Measurements from ENCODE around the gene MYL7. TPM values are rescaled to one million over a fixed set of nuclear protein-coding genes. Genes with fewer than 3 reads are reported as not detected.

MYL7 gene
- total and polyA plus RNA-seq, 2 of the 13 experiments (the other 11 are each of a cell fraction or from before 2014, with no cell fraction given) = 1.8 TPM; not detected in 1

- TF ChIP-seq, protein P1, sequence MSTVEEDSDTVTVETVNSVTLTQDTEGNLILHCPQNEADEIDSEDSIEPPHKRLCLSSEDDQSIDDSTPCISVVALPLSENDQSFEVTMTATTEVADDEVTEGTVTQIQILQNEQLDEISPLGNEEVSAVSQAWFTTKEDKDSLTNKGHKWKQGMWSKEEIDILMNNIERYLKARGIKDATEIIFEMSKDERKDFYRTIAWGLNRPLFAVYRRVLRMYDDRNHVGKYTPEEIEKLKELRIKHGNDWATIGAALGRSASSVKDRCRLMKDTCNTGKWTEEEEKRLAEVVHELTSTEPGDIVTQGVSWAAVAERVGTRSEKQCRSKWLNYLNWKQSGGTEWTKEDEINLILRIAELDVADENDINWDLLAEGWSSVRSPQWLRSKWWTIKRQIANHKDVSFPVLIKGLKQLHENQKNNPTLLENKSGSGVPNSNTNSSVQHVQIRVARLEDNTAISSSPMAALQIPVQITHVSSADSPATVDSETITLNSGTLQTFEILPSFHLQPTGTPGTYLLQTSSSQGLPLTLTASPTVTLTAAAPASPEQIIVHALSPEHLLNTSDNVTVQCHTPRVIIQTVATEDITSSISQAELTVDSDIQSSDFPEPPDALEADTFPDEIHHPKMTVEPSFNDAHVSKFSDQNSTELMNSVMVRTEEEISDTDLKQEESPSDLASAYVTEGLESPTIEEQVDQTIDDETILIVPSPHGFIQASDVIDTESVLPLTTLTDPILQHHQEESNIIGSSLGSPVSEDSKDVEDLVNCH (CRISPR knock-in tag; IDR thresholded peaks at IDR 0.05) = peak; percentile 59; the same call in 1 of the 2 replicates
- no peak for TF ChIP-seq TGIF2 (CRISPR knock-in tag; IDR thresholded peaks at IDR 0.05)
- no peak for TF ChIP-seq NCOA1 (CRISPR knock-in tag; IDR thresholded peaks at IDR 0.05)
- peak; percentile 95 for TF ChIP-seq DMAP1 (CRISPR knock-in tag; IDR thresholded peaks at IDR 0.05)
- TF ChIP-seq ZNF607 (CRISPR knock-in tag; IDR thresholded peaks at IDR 0.05; ENCODE audit: borderline replicate concordance) = peak; percentile 89
- TF ChIP-seq TAF1 (CRISPR knock-in tag; IDR thresholded peaks at IDR 0.05) = peak; percentile 77
- 0 out of 4 replicates have a peak, but pooled peaks of 1 of the 2 experiments have one; percentile 7 for TF ChIP-seq REST (IDR thresholded peaks at IDR 0.05; ENCODE audit: borderline replicate concordance in 1 of 2, low read depth in 1 of 2, low read length in 2 of 2)
- TF ChIP-seq HNF4G (IDR thresholded peaks at IDR 0.05; ENCODE audit: borderline replicate concordance, low read depth, low read length) = no peak
- peak; percentile 13; the same call in 1 of the 2 replicates for TF ChIP-seq HNF4G (CRISPR knock-in tag; IDR thresholded peaks at IDR 0.05; ENCODE audit: borderline replicate concordance, low read depth)
- TF ChIP-seq PCBP1 (IDR thresholded peaks at IDR 0.05; ENCODE audit: borderline replicate concordance, low read depth, low read length) = 0 out of 2 replicates have a peak, but pooled peaks have one; percentile 35
- peak; percentile 89; the same call in 1 of the 2 replicates for TF ChIP-seq CCDC6 (CRISPR knock-in tag; IDR thresholded peaks at IDR 0.05)
- no peak for TF ChIP-seq MAZ (IDR thresholded peaks at IDR 0.05; ENCODE audit: borderline replicate concordance, low read depth, low read length)
- TF ChIP-seq MAZ (CRISPR knock-in tag; IDR thresholded peaks at IDR 0.05; ENCODE audit: low read depth) = peak; percentile 62
- TF ChIP-seq NR2C2 (CRISPR knock-in tag; IDR thresholded peaks at IDR 0.05; ENCODE audit: borderline replicate concordance) = peak; percentile 67; the same call in 1 of the 2 replicates
- TF ChIP-seq, protein P2, sequence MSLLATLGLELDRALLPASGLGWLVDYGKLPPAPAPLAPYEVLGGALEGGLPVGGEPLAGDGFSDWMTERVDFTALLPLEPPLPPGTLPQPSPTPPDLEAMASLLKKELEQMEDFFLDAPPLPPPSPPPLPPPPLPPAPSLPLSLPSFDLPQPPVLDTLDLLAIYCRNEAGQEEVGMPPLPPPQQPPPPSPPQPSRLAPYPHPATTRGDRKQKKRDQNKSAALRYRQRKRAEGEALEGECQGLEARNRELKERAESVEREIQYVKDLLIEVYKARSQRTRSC (CRISPR knock-in tag; IDR thresholded peaks at IDR 0.05; ENCODE audit: low read depth) = peak; percentile 89; the same call in 1 of the 2 replicates
- peak; percentile 91 for TF ChIP-seq HES4 (CRISPR knock-in tag; IDR thresholded peaks at IDR 0.05; ENCODE audit: borderline replicate concordance)
- no peak for TF ChIP-seq CSRNP2 (CRISPR knock-in tag; conservative IDR thresholded peaks at IDR 0.05; ENCODE audit: low read depth)
- peak; percentile 86 for TF ChIP-seq ARNTL (CRISPR knock-in tag; IDR thresholded peaks at IDR 0.05)
- TF ChIP-seq ZIK1 (CRISPR knock-in tag; IDR thresholded peaks at IDR 0.05; ENCODE audit: borderline replicate concordance, low read depth) = peak; percentile 84
- TF ChIP-seq ZFP82 (CRISPR knock-in tag; IDR thresholded peaks at IDR 0.05; ENCODE audit: borderline replicate concordance) = peak; percentile 91; the same call in 1 of the 2 replicates
These were observed 17.7 kb downstream of the MYL7 start, which contains the start of gene POLD2 (continued) for GRCh38 chr7:44123190-44124003.
